Stimulated activated CD4-positive, alpha-beta T cell treated with anti-CD3 and anti-CD28 coated beads, Interleukin-4, amount 100 ng/mL, for 48 hours (primary cell): ENCODE measurements around the gene CDC42BPB.

ENCODE experiments used
- DNase-seq, 2 donors: peaks; one replicate each; pipeline ENCODE4 v3.0.0-alpha.2; 2020; ENCODE audit warnings: low read depth in 2 of 2

The CDC42BPB gene

GRCh38 chr14:102914474-102915291, 142.7 kb downstream of the CDC42BPB start:
- no peak for DNase-seq

- DNase-seq: no peak
These were observed 143.8 kb downstream of the CDC42BPB start for GRCh38 chr14:102913341-102914211.

GRCh38 chr14:102911991-102912761, 145.2 kb downstream of the CDC42BPB start:
- DNase-seq: no peak

- DNase-seq: no peak
These were observed 145.8 kb downstream of the CDC42BPB start for GRCh38 chr14:102911541-102911951.

- DNase-seq: no peak
These were observed 146.9 kb downstream of the CDC42BPB start for GRCh38 chr14:102910442-102910841.

- no peak for DNase-seq
These were observed 147.4 kb downstream of the CDC42BPB start for GRCh38 chr14:102909911-102910310.

- DNase-seq: no peak
These were observed 147.9 kb downstream of the CDC42BPB start for GRCh38 chr14:102909462-102909861.

GRCh38 chr14:102908766-102909455, 148.4 kb downstream of the CDC42BPB start:
- DNase-seq: no peak

- no peak for DNase-seq
These were observed 149.2 kb downstream of the CDC42BPB start for GRCh38 chr14:102907980-102908730.

GRCh38 chr14:102907303-102907844, 150.0 kb downstream of the CDC42BPB start:
- DNase-seq: no peak

- DNase-seq: no peak
These were observed 150.6 kb downstream of the CDC42BPB start for GRCh38 chr14:102906616-102907302.

- DNase-seq: no peak
These were observed 151.9 kb downstream of the CDC42BPB start for GRCh38 chr14:102905116-102906108.

- DNase-seq: no peak
These were observed 153.3 kb downstream of the CDC42BPB start for GRCh38 chr14:102903889-102904512.

- DNase-seq: no peak
These were observed 154.0 kb downstream of the CDC42BPB start for GRCh38 chr14:102903248-102903888.

- no peak for DNase-seq
These were observed 154.7 kb downstream of the CDC42BPB start for GRCh38 chr14:102902523-102903247.

- no peak for DNase-seq
These were observed 155.3 kb downstream of the CDC42BPB start for GRCh38 chr14:102902086-102902485.

- DNase-seq: no peak
These were observed 155.7 kb downstream of the CDC42BPB start for GRCh38 chr14:102901633-102902032.
